Adrenal gland (tissue), 12 donors: ENCODE results near the gene ALG9. TPM values are rescaled to one million over a fixed set of nuclear protein-coding genes. Genes with fewer than 3 reads are reported as not detected.

ENCODE experiments used
- DNase-seq, 7 donors: peaks; one replicate each; pipeline ENCODE4 v3.0.0-alpha.2; 2019 to 2020
- H3K27ac ChIP-seq, 5 donors: fragments of 200-600 bp; sonication (generic) in 4 of 5; 1 replicate in 3 of 5; 2 replicates in 2 of 5; pipeline versions ENCODE4 v1.5.1 to v1.8.0; 2016 to 2020; ENCODE audit warnings: mild to moderate bottlenecking in 1 of 5
- H3K27me3 ChIP-seq: fragments of 200-600 bp; 2 replicates; pipeline ENCODE4 v1.8.0; 2021
- H3K36me3 ChIP-seq, 2 donors: fragments of 200-600 bp; replicated peaks in 1 of 2; 1 replicate in 1 of 2; 2 replicates in 1 of 2; pipeline versions ENCODE4 v1.5.1 to v1.8.0; 2018 to 2022
- H3K4me1 ChIP-seq, 2 donors: fragments of 200-600 bp; replicated peaks in 1 of 2; 1 replicate in 1 of 2; 2 replicates in 1 of 2; pipeline versions ENCODE4 v1.5.1 to v1.8.0; 2018 to 2021
- H3K4me3 ChIP-seq, 4 donors: fragments of 200-600 bp; sonication (generic) in 3 of 4; one replicate each; pipeline ENCODE4 v1.5.1; 2016 to 2018
- H3K9me3 ChIP-seq, 3 donors: fragments of 200-600 bp; sonication (generic) in 1 of 3; replicated peaks in 1 of 3; 1 replicate in 2 of 3; 2 replicates in 1 of 3; pipeline versions ENCODE4 v1.5.1 to v1.8.0; 2016 to 2021
- CTCF ChIP-seq, 6 experiments: fragments of 450-650 bp in 4 of 6; fragments of 200-600 bp in 2 of 6; sonication (generic) in 1 of 6; IDR thresholded peaks; 1 replicate in 5 of 6; 2 replicates in 1 of 6; pipeline versions ENCODE4 v1.5.1 to v1.8.0; 2016 to 2021; ENCODE audit warnings: antibody characterized with exemption in 6 of 6, mild to moderate bottlenecking in 2 of 6, moderate library complexity in 1 of 6
- POLR2A ChIP-seq, 2 donors: fragments of 450-650 bp; IDR thresholded peaks; one replicate each; pipeline ENCODE4 v1.6.1; 2017; ENCODE audit warnings: antibody characterized with exemption in 2 of 2, mild to moderate bottlenecking in 2 of 2, moderate library complexity in 1 of 2
- WGBS, 4 donors: extraction: QIAGEN DNeasy Blood & Tissue Kit in 2 of 4; methylation state at CpG; one replicate each; pipeline versions ENCODE4 v1.1.5 to v1.1.7; 2013 to 2017; 5-methylcytosine and 5-hydroxymethylcytosine counted together
- intact Hi-C, 2 donors: fragments of 100-400 bp; cut with DNase I; formaldehyde crosslinking; loops; one replicate each; pipeline versions ENCODE4 v1.14.1 to v1.15.0; 2022 to 2023
- polyA plus RNA-seq, 3 donors: library from polyadenylated mRNA; stranded (reverse); fragments of 200-250 nt in 2 of 3; fragments of 350-450 nt in 1 of 3; fragmentation: Illumina TruSeq in 1 of 3; extraction: RNeasy Lipid Tissue Mini Kit (QIAGEN cat#74804) in 1 of 3; gene quantifications; one replicate each; pipeline ENCODE4 v1.2.3, GENCODE V29; 2013 to 2014
- total RNA-seq, 9 donors: library from RNA; depleted of rRNA in 4 of 9; stranded (reverse); fragments of >200 nt in 4 of 9; fragments of 120-200 nt in 1 of 9; fragmentation: NEBNext Ultra II Directional in 1 of 9; extraction: Animal tissue kit (Norgen Biotek cat#: 25700) in 1 of 9; gene quantifications; one replicate each; pipeline versions ENCODE4 v1.1.0 to v1.2.4, GENCODE V29; 2013 to 2023
- donor health status: healthy with polysubstance abuse.
- donor health status: Bipolar disorder and iron deficiency.
- donor health status: DM: yes; HTN: yes; CAD: no.
- donor health status: DM: no; HTN: no; CAD: no.
- donor health status: DM: no; HTN: no; CAD: no.
- donor health status: DM: yes; HTN: yes; CAD: no.

Gene ALG9
- total and polyA plus RNA-seq, 12 donors = 23.6 to 53.6 (median 31.2) TPM

GRCh38 chr11:111745719-111746504 is 125.5 kb downstream of the ALG9 start:
- TF ChIP-seq CTCF (IDR thresholded peaks at IDR 0.05) = no peak
- TF ChIP-seq POLR2A (IDR thresholded peaks at IDR 0.05) = peak in 1 of 2 donors; percentile 38
- peak overlapping the region; percentile 18 to 84 (median 74) for H3K27ac ChIP-seq
- DNase-seq = no peak
- no peak overlapping the region for H3K4me3 ChIP-seq
- no peaks in the 10 kb centered on the region for H3K27me3 ChIP-seq
- H3K4me1 ChIP-seq = peaks cover 15 to 37% of the 10 kb centered on the region in 2 donors
- WGBS, 4 donors = 80 to 81% (median 80%) methylated on average over 6 of the region's 6 CpGs
- H3K9me3 ChIP-seq = no peaks in the 10 kb centered on the region
- intact Hi-C loops = no loop called here
- peaks cover 0 to 73% of the 10 kb centered on the region in 2 donors for H3K36me3 ChIP-seq

GRCh38 chr11:111743700-111744099 is 127.7 kb downstream of the ALG9 start:
- DNase-seq = no peak
- intact Hi-C loops = no loop called here
- TF ChIP-seq POLR2A (IDR thresholded peaks at IDR 0.05) = no peak
- no peak for TF ChIP-seq CTCF (IDR thresholded peaks at IDR 0.05)
- peak overlapping the region in 1 of 5 donors; percentile 84 for H3K27ac ChIP-seq
- peaks cover 15 to 41% of the 10 kb centered on the region in 2 donors for H3K4me1 ChIP-seq
- WGBS, 4 donors = 87 to 97% (median 92%) methylated on average over 2 of the region's 2 CpGs
- peaks cover 0 to 57% of the 10 kb centered on the region in 2 donors for H3K36me3 ChIP-seq
- H3K9me3 ChIP-seq = no peaks in the 10 kb centered on the region
- H3K27me3 ChIP-seq = no peaks in the 10 kb centered on the region
- H3K4me3 ChIP-seq = no peak overlapping the region

- WGBS, 4 donors = 93 to 97% (median 95%) methylated on average over 2 of the region's 2 CpGs
- DNase-seq = no peak
- Histone ChIP-seq H3K36me3 (peaks cover 0 to 41% of the 10 kb centered on the region in 2 donors), H3K4me1 (peaks cover 26 to 46% of the 10 kb centered on the region in 2 donors), H3K9me3 (no peaks in the 10 kb centered on the region), H3K27ac (no peak overlapping the region), H3K4me3 (no peak overlapping the region), H3K27me3 (no peaks in the 10 kb centered on the region)
- intact Hi-C loops = no loop called here
- TF ChIP-seq CTCF (IDR thresholded peaks at IDR 0.05) (no peak), POLR2A (IDR thresholded peaks at IDR 0.05) (no peak)
Measured at GRCh38 chr11:111741751-111742150, 129.6 kb downstream of the ALG9 start.

GRCh38 chr11:111739299-111739698 is 132.1 kb downstream of the ALG9 start:
- TF ChIP-seq POLR2A (IDR thresholded peaks at IDR 0.05) (no peak), CTCF (IDR thresholded peaks at IDR 0.05) (no peak)
- H3K36me3 ChIP-seq = peaks cover 0 to 37% of the 10 kb centered on the region in 2 donors
- H3K27me3 ChIP-seq = no peaks in the 10 kb centered on the region
- WGBS, 4 donors = 83 to 96% (median 90%) methylated on average over 2 of the region's 2 CpGs
- H3K27ac ChIP-seq = peak overlapping the region in 4 of 5 donors; percentile 55 to 99 (median 93)
- no peak for DNase-seq
- H3K4me3 ChIP-seq = no peak overlapping the region
- H3K9me3 ChIP-seq = no peaks in the 10 kb centered on the region
- peaks cover 32 to 46% of the 10 kb centered on the region in 2 donors for H3K4me1 ChIP-seq
- intact Hi-C loops = no loop called here
